Measurements from ENCODE around the gene RNASEL.

The RNASEL gene

DNA sequence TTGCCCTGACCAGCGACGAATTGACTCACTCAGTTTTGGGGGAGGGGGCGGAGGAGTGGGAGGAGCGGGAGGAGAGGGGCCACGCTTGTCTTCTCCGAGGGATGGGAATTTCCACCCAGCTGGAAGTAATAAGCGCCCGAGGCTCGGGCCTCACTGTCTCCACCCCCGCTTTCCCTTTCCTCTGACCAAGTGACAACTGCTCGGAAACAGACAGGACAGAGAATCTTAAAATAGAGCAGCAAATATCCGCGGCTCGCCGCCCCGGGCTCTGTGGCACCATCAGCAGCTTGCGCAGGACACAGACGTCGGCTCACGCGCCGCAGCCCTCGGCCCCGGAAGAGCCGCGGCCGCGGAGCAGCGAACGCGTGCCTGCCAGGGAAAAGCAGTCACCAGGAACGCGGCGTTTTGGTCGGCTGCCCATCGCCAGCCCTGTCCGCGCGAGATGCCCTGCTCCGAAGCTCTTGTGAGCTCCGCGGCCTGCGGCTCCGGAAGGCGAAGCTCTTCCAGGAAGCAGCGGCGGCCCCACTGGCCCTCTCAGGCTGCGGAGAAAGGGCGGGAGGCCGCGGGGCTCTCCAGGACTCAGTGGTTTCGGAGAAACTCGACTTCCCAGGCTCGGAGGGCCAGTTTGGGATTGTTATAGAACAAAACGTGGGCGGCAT, 25.9 kb upstream of the RNASEL start:
- Mint-ChIP-seq H3K4me1 (ENCODE audit: low read depth) (peaks cover 53% of the 10 kb centered on the region), H3K9me3 (no peaks in the 10 kb centered on the region), H3K4me3 (peak overlapping the region; percentile 68), H3K27ac (no peak overlapping the region), H3K27me3 (ENCODE audit: low read depth) (peaks cover 60% of the 10 kb centered on the region), H3K36me3 (ENCODE audit: low read depth) (no peaks in the 10 kb centered on the region)
- peak; percentile 76 for DNase-seq (ENCODE audit: low spot score)

DNA sequence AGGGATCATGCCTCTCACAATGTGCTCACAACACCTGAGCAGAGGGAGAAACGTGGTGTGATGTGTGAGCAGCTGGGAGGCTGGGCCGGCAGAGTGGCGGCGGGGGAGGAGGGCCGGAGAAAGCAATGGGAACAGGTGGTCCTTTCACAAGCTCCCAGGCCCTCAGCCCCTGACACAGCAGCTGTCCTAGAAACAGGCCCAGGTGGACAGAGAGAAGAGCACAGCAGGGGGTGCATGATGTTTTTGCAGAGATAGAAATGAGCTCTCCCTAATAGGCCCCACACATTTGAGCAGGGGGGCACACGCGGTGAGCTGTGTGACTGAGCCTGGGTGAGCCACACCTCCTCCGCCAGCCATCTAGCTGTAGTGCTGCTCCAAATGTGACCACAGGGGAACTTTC, 22.7 kb upstream of the RNASEL start:
- peaks cover 40% of the 10 kb centered on the region for H3K4me1 Mint-ChIP-seq (ENCODE audit: low read depth)
- no peaks in the 10 kb centered on the region for H3K36me3 Mint-ChIP-seq (ENCODE audit: low read depth)
- no peak overlapping the region for H3K27ac Mint-ChIP-seq
- no peak overlapping the region for H3K4me3 Mint-ChIP-seq
- no peak for DNase-seq (ENCODE audit: low spot score)
- H3K27me3 Mint-ChIP-seq (ENCODE audit: low read depth): peaks cover 55% of the 10 kb centered on the region
- no peaks in the 10 kb centered on the region for H3K9me3 Mint-ChIP-seq

DNA sequence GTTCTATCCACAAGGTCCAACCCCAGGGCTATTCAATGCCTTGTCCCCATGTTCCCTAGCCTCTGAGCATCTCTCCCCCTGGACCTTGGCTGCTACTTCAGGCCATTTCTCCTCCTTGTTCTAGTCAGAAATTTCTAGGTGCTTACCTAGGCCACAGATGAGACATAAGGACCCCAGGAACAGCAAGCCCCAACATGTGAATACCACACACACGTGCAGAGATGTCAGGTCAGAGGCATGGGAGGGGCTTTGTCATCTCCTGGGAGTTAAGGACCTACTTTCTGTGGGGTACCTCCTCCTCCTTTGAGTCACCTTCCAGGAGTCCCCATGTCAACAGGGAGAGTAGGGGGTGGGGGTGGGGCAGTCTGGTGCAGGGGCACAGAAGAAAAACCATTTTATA, 22.3 kb upstream of the RNASEL start:
- peaks cover 36% of the 10 kb centered on the region for H3K4me1 Mint-ChIP-seq (ENCODE audit: low read depth)

DNA sequence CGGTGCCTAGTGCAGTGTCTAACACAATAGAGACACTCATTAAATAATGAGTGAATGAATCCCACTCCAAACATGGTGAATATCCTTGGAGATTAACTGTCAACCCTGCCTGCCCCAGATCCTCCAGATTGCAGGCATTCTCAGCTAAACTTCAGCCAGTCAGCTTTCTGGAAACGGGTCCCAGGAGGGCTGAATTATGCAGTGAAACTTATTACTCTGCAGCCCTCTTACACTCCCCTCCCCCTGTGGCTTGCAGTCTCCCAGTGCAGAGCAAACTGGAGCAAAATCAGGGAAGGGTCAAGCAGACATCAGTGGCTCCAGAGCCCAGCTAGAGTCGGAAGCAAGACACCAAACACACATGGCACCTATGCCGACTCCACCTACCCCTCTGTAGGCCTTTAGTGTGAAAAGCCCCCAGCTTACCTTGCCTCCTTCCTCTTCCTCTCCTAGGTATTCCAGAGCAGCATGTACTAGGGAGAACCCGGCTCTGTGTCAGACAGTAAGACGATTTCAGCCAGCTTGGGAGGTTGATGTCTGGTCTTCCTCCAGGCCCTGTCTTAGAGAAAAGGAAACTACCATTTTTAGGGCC, 21.6 kb upstream of the RNASEL start:
- H3K9me3 Mint-ChIP-seq: no peaks in the 10 kb centered on the region
- H3K4me3 Mint-ChIP-seq: no peak overlapping the region
- peaks cover 52% of the 10 kb centered on the region for H3K27me3 Mint-ChIP-seq (ENCODE audit: low read depth)
- DNase-seq (ENCODE audit: low spot score): no peak
- H3K27ac Mint-ChIP-seq: no peak overlapping the region
- no peaks in the 10 kb centered on the region for H3K36me3 Mint-ChIP-seq (ENCODE audit: low read depth)
- peaks cover 30% of the 10 kb centered on the region for H3K4me1 Mint-ChIP-seq (ENCODE audit: low read depth)

More for the DNA sequence above, 22.3 kb upstream of the RNASEL start:
- Mint-ChIP-seq H3K36me3 (ENCODE audit: low read depth) (no peaks in the 10 kb centered on the region), H3K9me3 (no peaks in the 10 kb centered on the region), H3K4me3 (no peak overlapping the region), H3K27ac (no peak overlapping the region), H3K27me3 (ENCODE audit: low read depth) (peaks cover 52% of the 10 kb centered on the region)
- no peak for DNase-seq (ENCODE audit: low spot score)

DNA sequence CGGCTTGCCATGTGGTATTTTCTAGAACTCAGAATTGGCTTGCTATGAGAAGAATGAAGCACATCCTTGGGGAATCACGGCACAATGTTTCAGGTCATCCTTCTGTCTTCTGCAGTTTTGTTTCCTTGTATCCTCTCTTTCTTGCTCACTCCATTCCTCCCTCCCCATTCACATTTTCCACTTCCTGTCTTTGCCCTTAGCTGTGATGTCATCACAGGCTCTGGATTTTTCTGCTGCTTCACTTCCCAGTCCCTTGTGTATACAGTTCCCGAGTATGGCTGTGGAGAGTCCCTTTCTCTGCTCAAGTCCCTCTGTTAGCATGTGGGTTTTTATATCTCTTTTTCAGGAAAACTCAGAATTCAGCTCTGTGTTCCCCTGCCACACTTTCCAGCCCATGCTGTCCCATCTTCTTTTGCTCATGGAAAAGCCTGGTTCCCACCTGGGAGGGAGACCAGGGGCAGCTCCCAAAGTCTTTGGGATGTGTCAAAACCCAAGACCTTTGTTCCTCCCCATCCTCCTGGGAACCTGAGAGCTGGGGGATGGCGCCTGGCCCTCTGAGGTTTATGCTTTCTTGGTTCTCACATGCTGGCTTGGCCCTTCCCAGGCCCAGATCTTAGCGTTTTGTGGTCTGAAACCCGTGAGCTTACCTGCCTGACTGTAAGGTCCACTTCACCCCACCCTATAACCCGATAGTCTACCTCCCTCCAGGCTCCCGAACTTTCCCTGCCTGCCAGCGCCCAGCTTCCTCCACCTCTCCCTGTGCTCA, 20.0 kb upstream of the RNASEL start:
- Mint-ChIP-seq H3K4me1 (ENCODE audit: low read depth) (peaks cover 29% of the 10 kb centered on the region), H3K27me3 (ENCODE audit: low read depth) (peaks cover 49% of the 10 kb centered on the region), H3K9me3 (no peaks in the 10 kb centered on the region), H3K27ac (no peak overlapping the region), H3K36me3 (ENCODE audit: low read depth) (no peaks in the 10 kb centered on the region), H3K4me3 (no peak overlapping the region)
- DNase-seq (ENCODE audit: low spot score): no peak

DNA sequence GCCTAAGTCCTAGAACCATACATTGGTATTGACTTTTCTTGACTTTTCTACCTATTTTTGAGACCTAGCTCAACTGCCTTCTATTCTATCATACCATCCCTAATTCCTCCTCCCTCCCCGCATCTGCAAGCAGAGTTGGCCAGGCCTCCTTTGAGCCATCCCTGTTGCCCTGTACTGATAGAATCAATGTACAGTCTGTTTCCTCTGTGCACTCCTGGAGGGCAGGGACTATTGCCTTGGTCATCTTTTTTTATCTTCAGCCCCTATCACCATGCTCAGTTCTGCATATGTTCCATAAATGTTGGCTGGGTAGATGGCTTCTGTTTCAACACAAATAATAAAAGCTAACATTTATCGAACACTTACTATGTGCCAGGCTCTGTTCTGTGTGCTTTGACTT, 19.2 kb upstream of the RNASEL start:
- no peak for DNase-seq (ENCODE audit: low spot score)
- no peak overlapping the region for H3K27ac Mint-ChIP-seq
- peaks cover 5% of the 10 kb centered on the region for H3K36me3 Mint-ChIP-seq (ENCODE audit: low read depth)
- no peaks in the 10 kb centered on the region for H3K9me3 Mint-ChIP-seq
- H3K4me3 Mint-ChIP-seq: no peak overlapping the region
- H3K27me3 Mint-ChIP-seq (ENCODE audit: low read depth): peaks cover 41% of the 10 kb centered on the region
- peaks cover 25% of the 10 kb centered on the region for H3K4me1 Mint-ChIP-seq (ENCODE audit: low read depth)

DNA sequence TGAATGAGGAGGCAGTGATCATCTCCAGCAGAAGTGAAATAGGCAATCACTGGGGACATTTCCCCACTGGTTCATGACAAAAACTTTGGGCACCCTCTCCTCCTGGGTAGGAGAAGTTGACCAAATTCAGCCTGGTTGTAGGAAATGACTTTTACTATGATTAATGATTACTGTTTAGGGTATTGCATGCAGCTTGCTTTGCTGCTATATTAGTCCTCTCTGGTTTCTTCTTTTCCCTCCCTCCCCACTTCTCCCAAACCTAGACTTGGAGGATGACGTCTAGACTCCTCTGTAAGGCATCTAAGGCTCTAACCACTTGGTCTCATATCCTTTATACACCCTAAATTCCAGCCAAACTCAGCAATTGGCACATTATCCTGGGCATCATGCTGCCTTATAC, 18.5 kb upstream of the RNASEL start:
- no peak overlapping the region for H3K4me3 Mint-ChIP-seq
- H3K27ac Mint-ChIP-seq: no peak overlapping the region
- no peak for DNase-seq (ENCODE audit: low spot score)
- H3K9me3 Mint-ChIP-seq: no peaks in the 10 kb centered on the region
- peaks cover 35% of the 10 kb centered on the region for H3K27me3 Mint-ChIP-seq (ENCODE audit: low read depth)
- peaks cover 8% of the 10 kb centered on the region for H3K36me3 Mint-ChIP-seq (ENCODE audit: low read depth)
- H3K4me1 Mint-ChIP-seq (ENCODE audit: low read depth): peaks cover 28% of the 10 kb centered on the region

DNA sequence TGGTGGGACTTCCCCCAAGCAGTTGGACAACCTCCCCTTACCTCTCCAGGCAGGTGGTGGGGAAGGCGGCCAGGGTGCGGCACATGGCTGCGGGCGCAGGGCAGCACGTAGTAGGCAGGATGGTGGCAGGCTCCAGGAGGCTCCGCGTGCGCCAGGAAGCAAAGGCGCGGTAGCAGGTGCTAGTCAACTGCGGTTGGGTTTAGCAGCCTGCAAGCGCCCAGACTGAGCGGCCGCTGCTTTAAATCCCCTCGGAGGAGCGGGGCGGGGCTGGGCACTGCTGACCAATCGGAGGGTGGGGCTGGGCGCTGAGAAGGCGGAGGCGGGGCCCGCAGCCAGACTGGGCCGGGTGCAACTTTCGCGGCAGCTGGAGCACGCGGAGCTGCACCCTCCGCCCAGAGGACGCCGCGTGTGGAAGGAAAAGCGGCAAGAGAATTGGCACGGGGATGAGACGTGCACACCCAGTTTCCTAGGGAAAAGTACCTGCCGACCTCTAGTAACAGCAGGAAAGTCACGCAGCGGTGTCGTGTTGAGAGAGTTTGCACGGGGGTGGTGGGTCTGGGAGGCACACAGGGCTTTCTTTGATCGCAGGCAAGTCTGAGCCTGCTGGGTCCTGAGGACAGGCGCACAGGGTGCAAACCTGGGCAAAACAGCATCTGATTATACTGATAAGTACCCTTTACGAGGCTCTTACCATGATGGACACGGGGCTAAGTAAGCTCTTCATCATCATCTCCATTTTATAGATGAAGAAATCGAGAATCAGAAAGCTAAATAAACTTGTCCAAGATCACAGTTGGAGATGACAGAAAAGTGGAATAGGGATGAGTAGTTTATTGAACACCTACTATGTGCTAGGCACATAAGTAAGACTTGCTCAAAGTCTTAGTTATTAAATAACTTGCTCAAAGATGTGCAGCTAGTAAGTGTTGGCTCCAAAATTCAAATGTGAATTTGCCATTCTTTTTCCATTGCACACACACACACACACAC, 15.4 kb upstream of the RNASEL start, which contains the start of gene RGS16:
TSS of gene RGS16 (minus strand) at position 215 of the 990 bp plus-strand sequence. CDS start at position 85, 130 bp downstream.
- H3K9me3 Mint-ChIP-seq: no peaks in the 10 kb centered on the region
- H3K36me3 Mint-ChIP-seq (ENCODE audit: low read depth): peaks cover 16% of the 10 kb centered on the region
- no peak within 1 kb of the TSS for H3K4me3 Mint-ChIP-seq
- H3K27ac Mint-ChIP-seq: peak within 1 kb of the TSS; percentile 80
- H3K27me3 Mint-ChIP-seq (ENCODE audit: low read depth): peaks cover 15% of the 10 kb centered on the region
- DNase-seq (ENCODE audit: low spot score): peak; percentile 93
- H3K4me1 Mint-ChIP-seq (ENCODE audit: low read depth): peaks cover 30% of the 10 kb centered on the region

DNA sequence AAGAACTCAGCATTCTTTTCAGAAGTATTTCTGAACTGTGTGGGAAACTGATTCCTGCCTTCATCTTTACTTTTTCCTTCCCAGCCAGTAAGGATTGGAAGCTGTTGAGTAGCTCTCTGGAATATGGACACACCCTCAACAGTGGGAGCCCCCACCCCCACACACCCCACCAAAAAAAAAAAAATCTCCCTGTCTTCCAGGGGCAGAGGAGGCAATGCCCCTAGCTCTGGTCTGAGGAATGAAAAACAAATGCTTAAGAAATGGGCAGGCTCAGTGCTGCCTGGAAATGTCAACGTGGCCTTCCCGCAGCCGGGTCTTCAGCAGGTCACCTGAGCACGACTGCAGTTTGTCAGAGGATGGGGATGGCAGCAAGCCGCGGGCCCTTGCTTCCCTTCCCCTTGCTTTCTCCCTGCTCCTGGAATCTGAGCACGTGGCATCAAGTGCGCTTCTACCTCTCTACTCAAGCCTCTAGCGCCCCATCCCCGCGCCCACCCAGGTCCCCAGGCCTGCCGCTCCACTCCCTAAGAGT, 14.7 kb upstream of the RNASEL start:
- no peak for DNase-seq (ENCODE audit: low spot score)
- Mint-ChIP-seq H3K4me3 (no peak overlapping the region), H3K27ac (peak overlapping the region; percentile 80), H3K27me3 (ENCODE audit: low read depth) (peaks cover 10% of the 10 kb centered on the region), H3K9me3 (no peaks in the 10 kb centered on the region), H3K4me1 (ENCODE audit: low read depth) (peaks cover 27% of the 10 kb centered on the region), H3K36me3 (ENCODE audit: low read depth) (peaks cover 19% of the 10 kb centered on the region)

DNA sequence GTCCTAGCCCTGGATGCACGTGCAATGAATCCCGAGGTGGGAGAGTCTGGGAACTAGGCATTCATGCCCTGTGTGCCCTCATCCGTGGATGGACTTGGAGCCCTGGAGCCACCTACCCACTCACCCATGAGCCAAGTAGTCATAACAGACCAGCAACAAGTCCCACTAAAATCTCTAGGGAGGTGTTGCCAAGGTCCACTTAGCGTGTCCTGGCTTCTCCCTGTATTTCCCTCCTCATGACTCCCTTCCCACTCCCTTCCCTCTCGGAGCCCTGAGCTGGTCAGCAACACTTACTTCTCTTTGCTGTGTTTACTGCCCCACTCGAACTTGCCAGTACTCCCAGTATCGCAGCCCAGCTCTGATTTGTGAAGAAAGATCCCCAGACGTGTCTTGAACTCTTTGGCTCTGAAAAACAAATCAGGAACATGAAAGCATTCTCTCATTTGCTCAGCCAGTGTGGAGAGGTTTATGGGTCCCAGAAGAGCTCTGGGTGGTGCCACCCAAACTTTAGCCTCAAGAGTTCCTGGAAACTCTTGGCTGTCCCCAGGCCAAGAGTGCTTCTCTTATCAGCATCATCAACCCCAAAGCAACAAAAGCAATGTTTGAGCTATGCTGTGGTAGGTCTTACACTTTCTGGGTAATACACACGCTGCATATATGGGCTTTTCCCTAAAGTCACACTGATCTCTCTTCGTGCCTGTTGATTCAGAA, 14.0 kb upstream of the RNASEL start:
- Mint-ChIP-seq H3K36me3 (ENCODE audit: low read depth) (peaks cover 19% of the 10 kb centered on the region), H3K27me3 (ENCODE audit: low read depth) (peaks cover 5% of the 10 kb centered on the region), H3K9me3 (no peaks in the 10 kb centered on the region), H3K27ac (peak overlapping the region; percentile 80), H3K4me1 (ENCODE audit: low read depth) (peaks cover 27% of the 10 kb centered on the region), H3K4me3 (no peak overlapping the region)
- DNase-seq (ENCODE audit: low spot score): peak; percentile 66

DNA sequence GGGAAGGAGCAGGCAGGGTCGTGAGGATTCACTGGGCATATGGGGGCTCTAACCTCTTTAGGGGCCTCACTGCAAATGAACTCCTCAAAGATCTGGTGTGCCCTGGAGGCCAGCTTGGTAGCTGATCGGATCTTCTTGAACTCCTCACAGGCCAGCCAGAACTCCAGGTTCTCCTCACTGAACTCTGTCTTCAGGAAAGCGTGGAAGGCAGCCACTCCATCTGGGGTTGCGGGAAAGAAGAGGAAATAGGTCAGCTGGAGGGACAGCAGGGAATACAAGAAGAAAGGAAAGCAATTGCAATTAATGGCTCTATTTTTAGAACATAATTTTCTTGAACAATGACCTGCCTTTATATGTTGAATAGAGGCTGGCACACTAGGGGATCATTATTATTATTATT, 12.9 kb upstream of the RNASEL start:
- Mint-ChIP-seq H3K4me1 (ENCODE audit: low read depth) (peaks cover 20% of the 10 kb centered on the region), H3K27me3 (ENCODE audit: low read depth) (peaks cover under 1% of the 10 kb centered on the region), H3K27ac (no peak overlapping the region), H3K4me3 (no peak overlapping the region), H3K9me3 (no peaks in the 10 kb centered on the region), H3K36me3 (ENCODE audit: low read depth) (peaks cover 21% of the 10 kb centered on the region)
- DNase-seq (ENCODE audit: low spot score): no peak

DNA sequence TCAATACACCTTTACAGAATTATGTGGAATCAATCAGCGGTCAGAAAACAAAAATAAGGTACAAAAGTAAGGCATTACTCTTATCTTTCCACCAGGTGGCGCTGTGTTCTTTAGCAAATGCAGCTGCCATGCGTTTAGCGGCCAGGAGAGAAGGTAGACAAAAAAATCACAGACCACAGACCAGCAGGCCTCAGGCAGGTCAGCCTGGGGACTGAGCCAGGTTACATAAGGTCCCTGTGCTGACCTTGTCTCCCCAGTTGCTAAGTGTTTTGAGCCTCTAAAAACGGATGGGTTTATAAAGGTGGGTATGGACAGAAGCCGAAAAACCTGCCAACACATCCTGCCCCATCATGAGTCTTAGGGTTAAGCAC, 12.3 kb upstream of the RNASEL start:
- no peaks in the 10 kb centered on the region for H3K27me3 Mint-ChIP-seq (ENCODE audit: low read depth)
- peak; percentile 62 for DNase-seq (ENCODE audit: low spot score)
- no peaks in the 10 kb centered on the region for H3K9me3 Mint-ChIP-seq
- H3K27ac Mint-ChIP-seq: no peak overlapping the region
- no peak overlapping the region for H3K4me3 Mint-ChIP-seq
- H3K36me3 Mint-ChIP-seq (ENCODE audit: low read depth): peaks cover 21% of the 10 kb centered on the region
- peaks cover 19% of the 10 kb centered on the region for H3K4me1 Mint-ChIP-seq (ENCODE audit: low read depth)
